Erythroblast (primary cell): Measurements from ENCODE around the gene NIPSNAP3A.
A peak's percentile ranks its signal among the peaks of the same experiment; 100 is the strongest.

Source experiments
- DNase-seq, 2 experiments: peaks; one replicate each; lab custom pipeline; 2025; lab: John Stamatoyannopoulos, UW
- GATA1 ChIP-seq: IDR thresholded peaks from 2 replicates; pipeline ENCODE4 v1.6.1; 2011; ENCODE audit warnings: low read depth, mild to moderate bottlenecking, control low read depth, low read length, moderate library complexity
- POLR2A ChIP-seq: IDR thresholded peaks from 2 replicates; pipeline ENCODE4 v1.6.1; 2011; ENCODE audit warnings: mild to moderate bottlenecking, low read length

Gene NIPSNAP3A

GRCh38 chr9:104783588-104783987 lies 36.1 kb downstream of the NIPSNAP3A start:
- TF ChIP-seq POLR2A (no peak), GATA1 (no peak)

GRCh38 chr9:104784098-104784497 lies 36.6 kb downstream of the NIPSNAP3A start:
- TF ChIP-seq POLR2A (no peak), GATA1 (no peak)
- DNase-seq = no peak

More at GRCh38 chr9:104783588-104783987, 36.1 kb downstream of the NIPSNAP3A start:
- DNase-seq = no peak

- DNase-seq = no peak
- TF ChIP-seq POLR2A (no peak), GATA1 (no peak)
Observed at GRCh38 chr9:104786293-104786692, 38.8 kb downstream of the NIPSNAP3A start.

GRCh38 chr9:104787306-104788015 lies 40.0 kb downstream of the NIPSNAP3A start:
- TF ChIP-seq POLR2A = no peak
- TF ChIP-seq GATA1 = no peak
- no peak for DNase-seq

GRCh38 chr9:104788251-104788650 lies 40.8 kb downstream of the NIPSNAP3A start:
- no peak for DNase-seq
- TF ChIP-seq POLR2A (no peak), GATA1 (no peak)

- no peak for DNase-seq
Observed at GRCh38 chr9:104794070-104794469, 46.6 kb downstream of the NIPSNAP3A start.

GRCh38 chr9:104795082-104795481 lies 47.6 kb downstream of the NIPSNAP3A start:
- peak; percentile 42 to 50 for DNase-seq
- TF ChIP-seq GATA1 = no peak
- no peak for TF ChIP-seq POLR2A

More at GRCh38 chr9:104794070-104794469, 46.6 kb downstream of the NIPSNAP3A start:
- TF ChIP-seq POLR2A (no peak), GATA1 (no peak)

- TF ChIP-seq GATA1 (no peak), POLR2A (no peak)
- no peak for DNase-seq
Observed at GRCh38 chr9:104795857-104796256, 48.4 kb downstream of the NIPSNAP3A start.

- DNase-seq = no peak
- TF ChIP-seq POLR2A = no peak
- TF ChIP-seq GATA1 = no peak
Observed at GRCh38 chr9:104798209-104798995, 50.9 kb downstream of the NIPSNAP3A start.

GRCh38 chr9:104800068-104800785 lies 52.7 kb downstream of the NIPSNAP3A start:
- TF ChIP-seq POLR2A = no peak
- TF ChIP-seq GATA1 = no peak
- no peak for DNase-seq

- TF ChIP-seq POLR2A (no peak), GATA1 (no peak)
- DNase-seq = no peak
Observed at GRCh38 chr9:104802110-104802509, 54.6 kb downstream of the NIPSNAP3A start.

- DNase-seq = no peak
- TF ChIP-seq GATA1 = no peak
- TF ChIP-seq POLR2A = no peak
Observed at GRCh38 chr9:104802906-104803305, 55.4 kb downstream of the NIPSNAP3A start.

- no peak for TF ChIP-seq GATA1
- TF ChIP-seq POLR2A = no peak
- DNase-seq = no peak
Observed at GRCh38 chr9:104805441-104805840, 58.0 kb downstream of the NIPSNAP3A start.
